ENCODE measurements around the gene FGF4. TPM values are rescaled to one million over a fixed set of nuclear protein-coding genes. Genes with fewer than 3 reads are reported as not detected.

The FGF4 gene
- total RNA-seq, 1 experiment from 2014 or later: not detected

DNA sequence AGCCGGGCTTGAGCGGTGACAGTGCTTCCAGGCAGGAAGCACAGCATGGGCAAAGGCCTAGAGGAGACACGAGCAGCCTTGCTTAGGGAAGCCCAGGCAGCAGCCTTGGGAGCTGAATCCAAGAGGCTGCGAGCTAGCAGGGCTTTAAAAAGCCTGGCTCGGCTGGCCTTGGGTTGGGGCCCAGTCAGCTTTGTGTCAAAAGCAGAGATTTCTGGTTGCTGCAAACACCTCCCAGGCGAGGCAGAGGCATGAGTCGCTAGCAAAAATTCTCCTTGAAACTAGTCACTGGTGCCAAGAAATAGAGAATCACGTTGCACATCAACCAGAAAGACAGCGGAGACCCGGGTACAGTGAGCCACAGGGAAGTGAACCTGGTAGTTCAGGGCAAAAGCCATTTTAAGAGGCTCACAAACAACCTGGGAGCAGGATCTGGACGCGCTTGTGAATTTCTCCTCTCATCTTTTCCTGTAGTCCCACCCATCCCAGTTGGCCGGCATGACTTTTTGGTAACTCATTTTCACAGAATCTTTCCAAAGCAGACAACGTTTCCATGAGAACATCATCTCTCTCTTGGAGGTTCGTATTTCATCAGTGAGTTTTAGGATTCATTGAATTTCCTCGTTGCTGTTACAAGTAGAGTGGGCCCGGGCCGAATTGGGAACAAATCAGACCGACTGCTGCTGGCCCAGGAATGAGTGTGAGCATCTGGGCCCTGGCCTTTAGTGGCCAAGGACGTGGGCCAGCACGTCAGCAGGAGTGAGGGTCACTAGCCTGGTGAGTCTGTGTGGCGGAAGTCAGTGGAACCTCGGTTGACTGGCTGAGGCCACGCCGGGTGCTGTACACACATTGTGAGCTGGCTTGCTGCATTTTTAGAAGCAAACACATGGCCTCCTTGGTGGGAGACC lies 16.4 kb upstream of the FGF4 start (continued):
- no peak for TF ChIP-seq ZBTB33 (IDR thresholded peaks at IDR 0.05; ENCODE audit: extremely low read depth, insufficient replicate concordance, low read length)
- TF ChIP-seq MAX (IDR thresholded peaks at IDR 0.05): no peak

GRCh38 chr11:69788956-69789355 lies 13.8 kb upstream of the FGF4 start:
- no peak for ATAC-seq

More at GRCh38 chr11:69788956-69789355, 13.8 kb upstream of the FGF4 start:
- TF ChIP-seq, protein P1, sequence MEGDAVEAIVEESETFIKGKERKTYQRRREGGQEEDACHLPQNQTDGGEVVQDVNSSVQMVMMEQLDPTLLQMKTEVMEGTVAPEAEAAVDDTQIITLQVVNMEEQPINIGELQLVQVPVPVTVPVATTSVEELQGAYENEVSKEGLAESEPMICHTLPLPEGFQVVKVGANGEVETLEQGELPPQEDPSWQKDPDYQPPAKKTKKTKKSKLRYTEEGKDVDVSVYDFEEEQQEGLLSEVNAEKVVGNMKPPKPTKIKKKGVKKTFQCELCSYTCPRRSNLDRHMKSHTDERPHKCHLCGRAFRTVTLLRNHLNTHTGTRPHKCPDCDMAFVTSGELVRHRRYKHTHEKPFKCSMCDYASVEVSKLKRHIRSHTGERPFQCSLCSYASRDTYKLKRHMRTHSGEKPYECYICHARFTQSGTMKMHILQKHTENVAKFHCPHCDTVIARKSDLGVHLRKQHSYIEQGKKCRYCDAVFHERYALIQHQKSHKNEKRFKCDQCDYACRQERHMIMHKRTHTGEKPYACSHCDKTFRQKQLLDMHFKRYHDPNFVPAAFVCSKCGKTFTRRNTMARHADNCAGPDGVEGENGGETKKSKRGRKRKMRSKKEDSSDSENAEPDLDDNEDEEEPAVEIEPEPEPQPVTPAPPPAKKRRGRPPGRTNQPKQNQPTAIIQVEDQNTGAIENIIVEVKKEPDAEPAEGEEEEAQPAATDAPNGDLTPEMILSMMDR (IDR thresholded peaks at IDR 0.05 in 2 of 3, conservative IDR thresholded peaks at IDR 0.05 in 1 of 3; ENCODE audit: borderline replicate concordance in 1 of 3, insufficient read depth in 1 of 3, low read depth in 2 of 3, low read length in 2 of 3): no peak
- no peak for TF ChIP-seq ZBTB33 (IDR thresholded peaks at IDR 0.05; ENCODE audit: extremely low read depth, insufficient replicate concordance, low read length)
- no peak for TF ChIP-seq MAX (IDR thresholded peaks at IDR 0.05)
- no peak for TF ChIP-seq ATF3 (IDR thresholded peaks at IDR 0.05)
- no peak for TF ChIP-seq YY1 (IDR thresholded peaks at IDR 0.05; ENCODE audit: extremely low read depth, insufficient replicate concordance, low read depth, low read length)
- no peak for TF ChIP-seq EGR1 (IDR thresholded peaks at IDR 0.05; ENCODE audit: low read depth)
- TF ChIP-seq TCF7L2 (IDR thresholded peaks at IDR 0.05; ENCODE audit: borderline replicate concordance, extremely low read depth, insufficient read depth, insufficient read length): no peak
- no peak for TF ChIP-seq ZFX (IDR thresholded peaks at IDR 0.05)
- TF ChIP-seq SRF (IDR thresholded peaks at IDR 0.05; ENCODE audit: low read depth): no peak
- no peak for TF ChIP-seq CEBPB (IDR thresholded peaks at IDR 0.05; ENCODE audit: low read depth)
- no peak for TF ChIP-seq FOSL1 (IDR thresholded peaks at IDR 0.05; ENCODE audit: low read depth)
- TF ChIP-seq POLR2AphosphoS5 (IDR thresholded peaks at IDR 0.05; ENCODE audit: low read depth, low read length): no peak
- no peak for TF ChIP-seq RAD21 (IDR thresholded peaks at IDR 0.05; ENCODE audit: low read depth)
- no peak for TF ChIP-seq ELF1 (IDR thresholded peaks at IDR 0.05; ENCODE audit: borderline replicate concordance, low read depth)
- no peak for TF ChIP-seq CBX3 (IDR thresholded peaks at IDR 0.05; ENCODE audit: low read depth)
- no peak for TF ChIP-seq EZH2phosphoT487 (IDR thresholded peaks at IDR 0.05; ENCODE audit: borderline replicate concordance)
- H3K9me3 ChIP-seq (ENCODE audit: control insufficient read depth in 1 of 2, insufficient read depth in 1 of 2, low read depth in 1 of 2, low read length in 2 of 2): no peaks in the 10 kb centered on the region
- no peaks in the 10 kb centered on the region for H3K9me2 ChIP-seq (ENCODE audit: insufficient read depth)
- no peak overlapping the region for H2AFZ ChIP-seq (ENCODE audit: low read depth, low read length, poor library complexity, severe bottlenecking)
- no peak overlapping the region for H3K9ac ChIP-seq (ENCODE audit: low read length)
- RAD21 ChIA-PET (ENCODE audit: low non-redundant PET in 1 of 2, low total read pairs in 2 of 2, uncharacterized antibody in 2 of 2, unreplicated experiment in 2 of 2): no interaction called here
- H3K27me3 ChIP-seq (ENCODE audit: insufficient read depth, low read length): no peaks in the 10 kb centered on the region
- H3K79me2 ChIP-seq (ENCODE audit: insufficient read depth, low read length): no peaks in the 10 kb centered on the region
- CTCF ChIA-PET: no interaction called here
- H4K20me1 ChIP-seq (ENCODE audit: insufficient read depth): no peaks in the 10 kb centered on the region
- no peak overlapping the region for H3K4me2 ChIP-seq (ENCODE audit: low read length)
- H3K36me3 ChIP-seq (ENCODE audit: control insufficient read depth in 1 of 2, insufficient read depth in 2 of 2, low read length in 2 of 2): no peaks in the 10 kb centered on the region
- POLR2A ChIA-PET: no interaction called here
- no TSS peak for BruUV-seq (replicated peaks)
- intact Hi-C loops (cut with micrococcal nuclease): no loop called here
- peaks cover 2 to 15% of the 10 kb centered on the region in 2 experiments for H3K4me1 ChIP-seq (ENCODE audit: control insufficient read depth in 1 of 2, insufficient read depth in 2 of 2, low read length in 2 of 2)
- no peak for DNase-seq (ENCODE audit: low read depth, low spot score)
- no peak overlapping the region for H3K27ac ChIP-seq (ENCODE audit: low read depth, low read length)
- H3K4me3 ChIP-seq (replicated peaks in 1 of 2; ENCODE audit: low read depth in 1 of 2, low read length in 2 of 2): no peak overlapping the region

Measured in HCT116 (cell line).